HCT116 (cell line): ENCODE results near the gene KCNK4.

Source experiments
- EGR1 ChIP-seq: IDR thresholded peaks from 2 replicates; pipeline ENCODE4 v1.6.1; 2012; ENCODE audit warnings: low read depth
- JUND ChIP-seq: IDR thresholded peaks from 2 replicates; pipeline ENCODE4 v1.6.1; 2012
- SIN3A ChIP-seq: IDR thresholded peaks from 2 replicates; pipeline ENCODE4 v1.6.1; 2012; ENCODE audit warnings: low read depth
- TF ChIP-seq, protein P1 (sequence below), 3 experiments: fragments of 200-600 bp in 1 of 3; sonication (generic) in 1 of 3; IDR thresholded peaks in 2 of 3; conservative IDR thresholded peaks in 1 of 3; 2 replicates each; pipeline ENCODE4 v1.5.1; 2012 to 2017; ENCODE audit warnings: low read depth in 2 of 3, low read length in 2 of 3, antibody characterized with exemption in 1 of 3, borderline replicate concordance in 1 of 3, control low read depth in 1 of 3, mild to moderate bottlenecking in 1 of 3, mixed read lengths in 1 of 3, mixed run types in 1 of 3, moderate library complexity in 1 of 3; ENCODE audit not compliant: insufficient read depth in 1 of 3
- TF ChIP-seq, protein P2 (sequence below): IDR thresholded peaks from 2 replicates; pipeline ENCODE4 v1.6.1; 2012; ENCODE audit warnings: low read depth

DNA sequence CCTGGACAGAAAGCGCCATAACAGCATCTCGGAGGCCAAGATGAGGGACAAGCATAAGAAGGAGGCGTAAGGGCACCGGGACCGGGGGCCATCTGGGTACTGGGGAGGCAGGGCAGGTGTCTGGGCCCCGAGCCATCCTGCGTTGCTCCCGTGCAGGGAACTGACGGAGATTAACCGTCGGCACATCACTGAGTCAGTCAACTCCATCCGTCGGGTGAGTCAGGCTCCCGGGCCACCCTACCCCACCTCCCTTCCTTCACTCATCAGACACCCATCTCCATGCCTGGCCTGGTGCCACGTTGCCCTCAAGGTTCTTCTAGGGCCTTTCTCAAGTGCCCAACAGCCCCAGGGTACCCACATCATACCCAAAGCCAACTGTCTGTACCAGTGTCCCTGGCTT is 24.8 kb upstream of the KCNK4 start:
- TF ChIP-seq, protein P1, sequence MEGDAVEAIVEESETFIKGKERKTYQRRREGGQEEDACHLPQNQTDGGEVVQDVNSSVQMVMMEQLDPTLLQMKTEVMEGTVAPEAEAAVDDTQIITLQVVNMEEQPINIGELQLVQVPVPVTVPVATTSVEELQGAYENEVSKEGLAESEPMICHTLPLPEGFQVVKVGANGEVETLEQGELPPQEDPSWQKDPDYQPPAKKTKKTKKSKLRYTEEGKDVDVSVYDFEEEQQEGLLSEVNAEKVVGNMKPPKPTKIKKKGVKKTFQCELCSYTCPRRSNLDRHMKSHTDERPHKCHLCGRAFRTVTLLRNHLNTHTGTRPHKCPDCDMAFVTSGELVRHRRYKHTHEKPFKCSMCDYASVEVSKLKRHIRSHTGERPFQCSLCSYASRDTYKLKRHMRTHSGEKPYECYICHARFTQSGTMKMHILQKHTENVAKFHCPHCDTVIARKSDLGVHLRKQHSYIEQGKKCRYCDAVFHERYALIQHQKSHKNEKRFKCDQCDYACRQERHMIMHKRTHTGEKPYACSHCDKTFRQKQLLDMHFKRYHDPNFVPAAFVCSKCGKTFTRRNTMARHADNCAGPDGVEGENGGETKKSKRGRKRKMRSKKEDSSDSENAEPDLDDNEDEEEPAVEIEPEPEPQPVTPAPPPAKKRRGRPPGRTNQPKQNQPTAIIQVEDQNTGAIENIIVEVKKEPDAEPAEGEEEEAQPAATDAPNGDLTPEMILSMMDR (IDR thresholded peaks at IDR 0.05 in 2 of 3, conservative IDR thresholded peaks at IDR 0.05 in 1 of 3; ENCODE audit: borderline replicate concordance in 1 of 3, insufficient read depth in 1 of 3, low read depth in 2 of 3, low read length in 2 of 3) = no peak
- TF ChIP-seq JUND (no peak), EGR1 (no peak), SIN3A (no peak)
- TF ChIP-seq, protein P2, sequence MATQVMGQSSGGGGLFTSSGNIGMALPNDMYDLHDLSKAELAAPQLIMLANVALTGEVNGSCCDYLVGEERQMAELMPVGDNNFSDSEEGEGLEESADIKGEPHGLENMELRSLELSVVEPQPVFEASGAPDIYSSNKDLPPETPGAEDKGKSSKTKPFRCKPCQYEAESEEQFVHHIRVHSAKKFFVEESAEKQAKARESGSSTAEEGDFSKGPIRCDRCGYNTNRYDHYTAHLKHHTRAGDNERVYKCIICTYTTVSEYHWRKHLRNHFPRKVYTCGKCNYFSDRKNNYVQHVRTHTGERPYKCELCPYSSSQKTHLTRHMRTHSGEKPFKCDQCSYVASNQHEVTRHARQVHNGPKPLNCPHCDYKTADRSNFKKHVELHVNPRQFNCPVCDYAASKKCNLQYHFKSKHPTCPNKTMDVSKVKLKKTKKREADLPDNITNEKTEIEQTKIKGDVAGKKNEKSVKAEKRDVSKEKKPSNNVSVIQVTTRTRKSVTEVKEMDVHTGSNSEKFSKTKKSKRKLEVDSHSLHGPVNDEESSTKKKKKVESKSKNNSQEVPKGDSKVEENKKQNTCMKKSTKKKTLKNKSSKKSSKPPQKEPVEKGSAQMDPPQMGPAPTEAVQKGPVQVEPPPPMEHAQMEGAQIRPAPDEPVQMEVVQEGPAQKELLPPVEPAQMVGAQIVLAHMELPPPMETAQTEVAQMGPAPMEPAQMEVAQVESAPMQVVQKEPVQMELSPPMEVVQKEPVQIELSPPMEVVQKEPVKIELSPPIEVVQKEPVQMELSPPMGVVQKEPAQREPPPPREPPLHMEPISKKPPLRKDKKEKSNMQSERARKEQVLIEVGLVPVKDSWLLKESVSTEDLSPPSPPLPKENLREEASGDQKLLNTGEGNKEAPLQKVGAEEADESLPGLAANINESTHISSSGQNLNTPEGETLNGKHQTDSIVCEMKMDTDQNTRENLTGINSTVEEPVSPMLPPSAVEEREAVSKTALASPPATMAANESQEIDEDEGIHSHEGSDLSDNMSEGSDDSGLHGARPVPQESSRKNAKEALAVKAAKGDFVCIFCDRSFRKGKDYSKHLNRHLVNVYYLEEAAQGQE = no peak
